Osteoblast (primary cell): ENCODE measurements around the gene ANKRD33B. TPM values are rescaled to one million over a fixed set of nuclear protein-coding genes. Genes with fewer than 3 reads are reported as not detected.

Experiments
- DNase-seq: peaks from one replicate; pipeline ENCODE4 v3.0.0; 2011; ENCODE audit warnings: low spot score, mixed read lengths; ENCODE audit not compliant: insufficient read length; ENCODE audit errors: missing footprints
- H2AFZ ChIP-seq: 2 replicates; pipeline ENCODE4 v1.6.0; 2011; ENCODE audit warnings: mild to moderate bottlenecking, low read length
- H3K27ac ChIP-seq: 2 replicates; pipeline ENCODE4 v1.5.1; 2011; ENCODE audit warnings: mild to moderate bottlenecking, low read depth, low read length, moderate library complexity
- H3K27me3 ChIP-seq: 2 replicates; pipeline ENCODE4 v1.6.0; 2012; ENCODE audit warnings: mild to moderate bottlenecking, control low read depth, inconsistent platforms, low read length, moderate library complexity; ENCODE audit not compliant: insufficient read depth
- H3K36me3 ChIP-seq: 2 replicates; pipeline ENCODE4 v1.5.1; 2011; ENCODE audit warnings: mild to moderate bottlenecking, low read length, control low read depth, moderate library complexity; ENCODE audit not compliant: insufficient read depth
- H3K4me1 ChIP-seq: 2 replicates; pipeline ENCODE4 v1.5.1; 2011; ENCODE audit warnings: mild to moderate bottlenecking, low read length, control low read depth, moderate library complexity; ENCODE audit not compliant: insufficient read depth
- H3K4me2 ChIP-seq: 2 replicates; pipeline ENCODE4 v1.6.0; 2011; ENCODE audit warnings: mild to moderate bottlenecking, low read length; ENCODE audit not compliant: insufficient read depth
- H3K4me3 ChIP-seq: fragments of 200-600 bp; sonication (generic); 3 replicates; pipeline ENCODE4 v1.5.1; 2012; ENCODE audit warnings: mild to moderate bottlenecking, low read length, inconsistent platforms; ENCODE audit not compliant: insufficient read depth
- H3K79me2 ChIP-seq: 2 replicates; pipeline ENCODE4 v1.6.0; 2012; ENCODE audit warnings: mild to moderate bottlenecking, low read length, control low read depth, inconsistent platforms; ENCODE audit not compliant: insufficient read depth
- H3K9me3 ChIP-seq: 2 replicates; pipeline ENCODE4 v1.5.1; 2011; ENCODE audit warnings: low read depth, low read length, control low read depth
- H4K20me1 ChIP-seq: 2 replicates; pipeline ENCODE4 v1.6.0; 2012; ENCODE audit warnings: mild to moderate bottlenecking, low read length, control low read depth; ENCODE audit not compliant: insufficient read depth
- CTCF ChIP-seq: IDR thresholded peaks from 2 replicates; pipeline ENCODE4 v1.5.1; 2011; ENCODE audit warnings: mild to moderate bottlenecking, low read depth, low read length, moderate library complexity; ENCODE audit errors: extremely low read depth
- total RNA-seq: library from RNA; depleted of rRNA; stranded (reverse); fragments of >200 nt; gene quantifications from 2 replicates; pipeline ENCODE4 v1.2.3, GENCODE V29; 2012

Gene ANKRD33B
- total RNA-seq, 1 donor: 5.1 TPM

GRCh38 chr5:10599113-10599512, 35.2 kb downstream of the ANKRD33B start:
- Histone ChIP-seq H4K20me1 (no peaks in the 10 kb centered on the region), H3K27me3 (no peaks in the 10 kb centered on the region), H3K4me2 (no peak overlapping the region), H3K79me2 (peaks cover 6% of the 10 kb centered on the region), H3K4me3 (no peak overlapping the region), H3K4me1 (peaks cover 43% of the 10 kb centered on the region), H2AFZ (no peak overlapping the region), H3K9me3 (no peaks in the 10 kb centered on the region), H3K36me3 (no peaks in the 10 kb centered on the region), H3K27ac (no peak overlapping the region)
- no peak for TF ChIP-seq CTCF
- DNase-seq: no peak

DNA sequence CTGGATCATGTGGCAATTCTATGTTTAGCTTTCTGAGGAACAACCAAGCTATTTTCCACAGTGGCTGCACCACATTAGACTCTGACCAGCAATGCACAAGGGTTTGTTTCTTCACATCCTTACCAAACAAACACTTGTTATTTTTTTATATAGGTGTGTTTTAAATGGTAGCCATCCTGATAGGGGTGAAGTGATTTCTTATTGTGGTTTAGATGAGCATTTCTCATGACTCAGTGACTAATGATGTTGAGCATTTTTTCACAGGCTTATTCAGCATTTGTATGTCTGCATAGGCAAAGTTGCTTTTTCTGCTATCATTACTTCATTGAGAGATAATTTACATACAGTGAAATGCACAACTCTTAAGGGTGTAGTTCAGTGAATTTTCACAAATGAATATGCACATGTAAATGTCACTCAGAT, 36.0 kb downstream of the ANKRD33B start:
- Histone ChIP-seq H3K9me3 (no peaks in the 10 kb centered on the region), H3K27me3 (no peaks in the 10 kb centered on the region), H3K36me3 (no peaks in the 10 kb centered on the region), H2AFZ (no peak overlapping the region), H3K4me3 (no peak overlapping the region), H3K4me1 (peaks cover 37% of the 10 kb centered on the region), H3K4me2 (no peak overlapping the region), H3K27ac (no peak overlapping the region), H3K79me2 (peaks cover under 1% of the 10 kb centered on the region), H4K20me1 (no peaks in the 10 kb centered on the region)
- no peak for TF ChIP-seq CTCF
- DNase-seq: no peak

DNA sequence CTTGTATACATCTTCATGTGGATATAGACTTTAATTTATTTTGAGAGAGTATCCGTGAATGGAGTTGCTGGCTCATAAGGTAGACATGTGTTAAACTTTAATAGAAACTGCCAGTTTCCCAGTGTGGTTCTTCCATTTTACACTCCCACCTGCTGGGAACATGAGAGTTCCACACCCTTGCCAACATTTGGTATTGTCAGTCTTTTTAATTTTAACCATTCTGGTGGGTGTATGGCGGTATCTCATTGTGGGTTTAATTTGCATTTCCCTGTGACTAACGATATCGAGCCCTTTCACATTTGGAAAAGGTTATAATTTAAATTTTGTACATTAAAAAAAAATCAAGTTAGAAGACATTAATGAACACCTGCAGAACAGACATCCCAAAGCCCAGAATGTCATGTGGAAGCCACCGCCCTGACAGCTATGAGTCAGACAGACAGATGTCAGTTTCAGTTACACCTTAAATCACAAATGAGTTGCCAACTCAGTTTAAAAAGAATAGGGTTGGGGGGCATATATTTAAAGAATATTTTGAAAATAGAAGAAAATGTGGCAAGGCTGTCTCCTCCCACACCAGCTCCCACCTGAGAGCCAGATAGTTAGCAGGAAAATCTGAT, 36.9 kb downstream of the ANKRD33B start:
- no peaks in the 10 kb centered on the region for H3K36me3 ChIP-seq
- H3K4me2 ChIP-seq: peak overlapping the region; percentile 73
- peak overlapping the region; percentile 52 for H3K27ac ChIP-seq
- no peaks in the 10 kb centered on the region for H4K20me1 ChIP-seq
- no peaks in the 10 kb centered on the region for H3K79me2 ChIP-seq
- DNase-seq: no peak
- TF ChIP-seq CTCF: no peak
- H3K27me3 ChIP-seq: no peaks in the 10 kb centered on the region
- H3K4me3 ChIP-seq: no peak overlapping the region
- no peak overlapping the region for H2AFZ ChIP-seq
- H3K4me1 ChIP-seq: peaks cover 29% of the 10 kb centered on the region
- no peaks in the 10 kb centered on the region for H3K9me3 ChIP-seq

GRCh38 chr5:10601246-10602030, 37.6 kb downstream of the ANKRD33B start:
- Histone ChIP-seq H3K4me2 (peak overlapping the region; percentile 73), H3K4me1 (peaks cover 23% of the 10 kb centered on the region), H4K20me1 (no peaks in the 10 kb centered on the region), H2AFZ (no peak overlapping the region), H3K27ac (peak overlapping the region; percentile 52), H3K4me3 (peak overlapping the region; percentile 40), H3K79me2 (no peaks in the 10 kb centered on the region), H3K9me3 (no peaks in the 10 kb centered on the region), H3K36me3 (no peaks in the 10 kb centered on the region), H3K27me3 (no peaks in the 10 kb centered on the region)
- no peak for TF ChIP-seq CTCF
- peak; percentile 87 for DNase-seq
